HG03039 (cell line): ENCODE data around the gene SPATA19.
"Not testable (repeated sequence)": the region's sequence is repeated elsewhere in the genome, so short reads cannot be mapped to it uniquely, and the experiment has no call there.

Source experiments
- ATAC-seq: cut with Tn5 transposase; IDR thresholded peaks from one replicate; pipeline ENCODE4 v1.9.1; 2021; ENCODE audit warnings: mild to moderate bottlenecking, moderate library complexity; ENCODE audit not compliant: unreplicated experiment

The SPATA19 gene

DNA sequence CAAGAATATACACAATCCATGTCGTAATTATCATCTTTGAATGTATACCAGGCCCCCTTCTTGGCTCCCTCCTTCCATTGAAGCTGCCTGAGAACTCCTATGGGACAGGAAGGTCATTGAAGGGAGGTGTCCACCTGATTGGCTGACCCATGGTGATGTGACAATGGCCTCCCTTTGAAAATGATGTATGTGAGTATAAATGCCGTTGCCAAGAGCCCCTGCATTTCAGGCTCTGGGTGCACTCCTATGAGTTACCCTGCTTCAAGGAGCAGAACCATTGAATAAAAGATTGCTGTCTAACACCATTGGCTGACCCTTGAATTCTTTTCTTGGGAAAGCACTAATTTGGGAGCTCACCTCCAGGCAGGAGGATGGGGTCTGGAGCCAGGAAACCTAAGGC lies at the start of gene SPATA19:
SPATA19 (minus strand) TSS at position 101 of the 400 bp plus-strand sequence; CDS start at position 34, 67 bp downstream.
- ATAC-seq = no peak

DNA sequence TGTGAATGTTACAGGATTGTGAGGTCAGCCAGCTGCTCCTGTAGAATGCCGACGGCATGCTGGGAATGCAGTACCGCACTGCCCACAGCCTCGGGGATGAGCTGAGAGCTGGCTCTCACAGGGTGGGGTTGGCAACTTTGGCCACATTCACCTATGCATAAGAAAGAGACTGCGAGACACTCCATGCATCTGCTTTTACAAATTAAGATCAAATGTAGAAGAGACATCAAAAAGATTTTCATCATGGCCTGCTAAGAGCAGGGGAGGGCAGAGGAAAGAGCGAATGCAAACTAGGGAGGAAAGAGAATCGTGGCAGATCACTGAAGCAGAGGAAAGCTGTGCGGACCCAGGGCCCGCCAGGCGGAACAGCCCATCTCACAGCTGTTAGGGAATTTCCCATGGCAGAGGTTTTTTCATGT lies 49.8 kb upstream of the SPATA19 start:
- peak; percentile 46 for ATAC-seq

- no peak for ATAC-seq
Measured at GRCh38 chr11:133893381-133893780, 48.1 kb upstream of the SPATA19 start.

DNA sequence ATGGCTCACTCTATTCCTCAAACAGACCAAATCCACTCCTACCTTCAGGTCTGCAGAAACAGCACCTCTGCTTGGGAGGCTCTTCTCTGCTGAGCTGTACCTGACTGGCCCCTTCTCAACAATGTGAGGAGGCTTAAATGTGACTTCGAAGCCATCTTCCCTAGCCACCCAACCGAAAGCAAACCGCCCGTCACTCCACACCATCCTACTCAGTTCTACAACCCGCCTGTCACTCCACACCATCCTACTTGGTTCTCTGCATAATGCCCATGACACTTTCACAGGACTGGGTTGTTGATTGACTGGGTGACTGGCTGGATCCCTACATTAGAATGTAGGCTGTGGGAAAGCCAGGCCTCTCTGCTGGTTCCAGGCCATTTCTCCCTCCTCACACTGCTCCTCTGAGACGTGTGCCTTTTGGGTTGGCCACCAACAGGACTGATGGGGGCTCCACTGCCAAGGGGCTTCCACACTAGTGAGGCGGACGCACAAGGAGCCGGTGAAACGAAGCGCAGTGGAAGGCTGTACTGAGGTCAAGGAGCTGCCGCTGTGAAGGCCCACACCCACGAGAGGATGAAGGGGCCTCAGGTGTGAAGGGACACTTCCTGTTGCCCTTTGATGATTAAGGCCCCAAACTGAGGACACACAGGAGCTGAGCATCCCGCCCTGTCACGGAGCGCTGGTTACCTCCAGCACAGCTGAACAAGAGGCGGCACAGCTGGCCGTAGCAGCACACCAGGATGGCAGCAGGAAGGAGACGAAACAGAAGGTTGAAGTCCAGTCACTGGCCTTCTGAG lies 47.5 kb upstream of the SPATA19 start:
- no peak for ATAC-seq

- no peak for ATAC-seq
Measured at GRCh38 chr11:133892126-133892525, 46.8 kb upstream of the SPATA19 start.

- ATAC-seq = no peak
Measured at GRCh38 chr11:133889893-133890292, 44.6 kb upstream of the SPATA19 start.

DNA sequence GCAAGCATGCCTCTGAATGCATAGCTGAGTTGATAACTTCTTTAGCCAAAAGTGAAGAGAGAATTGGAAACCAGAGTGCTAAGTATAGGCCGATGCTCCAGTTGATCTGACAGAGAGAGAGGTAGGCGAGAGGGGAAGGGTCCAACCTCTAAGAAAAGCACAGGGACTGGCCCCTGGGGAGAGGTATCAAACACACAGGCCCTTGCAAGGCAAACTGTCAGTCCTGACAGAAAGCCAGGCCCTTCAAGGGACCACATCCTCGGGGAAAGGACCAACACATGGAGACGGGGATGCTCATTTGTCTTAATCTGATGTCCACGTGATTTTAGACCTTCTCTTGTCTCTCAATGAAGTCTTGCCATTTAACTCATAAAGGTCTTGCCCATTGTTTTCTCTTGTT lies 43.9 kb upstream of the SPATA19 start:
- ATAC-seq = no peak

GRCh38 chr11:133887692-133888332 lies 42.5 kb upstream of the SPATA19 start:
- no peak for ATAC-seq

DNA sequence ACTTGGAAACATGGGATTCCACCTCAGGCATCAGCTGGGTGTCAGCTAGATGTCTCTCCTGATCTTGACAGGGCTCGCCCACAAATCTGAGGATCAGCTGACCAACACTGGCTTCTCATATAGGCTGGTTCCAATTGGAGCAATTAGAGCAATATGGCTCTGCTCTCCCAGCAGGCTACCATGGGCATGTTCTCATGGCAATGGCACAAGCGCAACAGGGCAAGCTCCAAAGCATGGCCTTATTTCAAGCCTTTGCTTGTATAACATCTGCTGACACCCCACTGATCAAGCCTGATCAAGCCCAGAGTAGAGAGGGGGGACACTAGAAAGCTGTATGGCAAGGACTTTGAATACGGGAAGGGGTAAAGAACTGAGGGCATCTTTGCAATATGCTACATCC lies 40.7 kb upstream of the SPATA19 start:
- no peak for ATAC-seq

DNA sequence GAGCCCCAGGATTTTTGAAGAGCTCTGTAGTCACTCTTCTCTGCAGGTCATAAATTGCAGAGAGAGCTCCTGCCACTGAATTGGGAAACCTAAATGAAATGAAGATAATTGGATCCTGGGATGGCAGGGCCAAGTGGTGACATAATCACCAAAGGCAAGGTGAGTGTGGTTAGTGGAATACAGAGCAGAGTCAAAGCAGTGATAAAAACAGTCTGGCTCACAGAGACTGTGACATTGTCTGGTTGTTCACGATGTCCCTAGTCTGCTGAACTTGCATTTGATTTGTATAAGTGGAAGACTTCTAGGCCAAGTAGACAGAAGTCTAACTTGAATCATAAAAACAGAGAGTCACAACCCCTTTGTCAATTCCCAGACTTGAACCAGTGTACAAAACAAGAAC lies 26.8 kb upstream of the SPATA19 start:
- ATAC-seq = no peak

DNA sequence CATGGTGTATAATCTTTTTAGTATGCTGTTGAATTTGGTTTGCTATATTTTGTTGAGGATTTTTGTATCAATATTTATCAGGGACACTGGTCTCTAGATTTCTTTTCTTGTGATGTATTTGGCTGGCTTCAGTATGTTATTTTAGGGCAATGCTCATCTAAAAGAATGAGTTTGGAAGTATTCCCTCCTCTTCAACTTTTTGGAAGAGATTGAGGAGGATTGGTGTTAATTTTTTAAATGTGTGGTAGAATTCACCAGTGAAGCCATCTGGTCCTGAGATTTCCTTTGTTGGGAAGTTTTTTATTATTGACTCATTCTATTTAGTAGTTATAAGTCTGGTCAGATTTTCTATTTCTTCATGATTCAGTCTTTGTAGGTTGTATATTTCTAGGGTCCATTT lies 22.1 kb upstream of the SPATA19 start:
- ATAC-seq = no peak

GRCh38 chr11:133865466-133865865 lies 20.2 kb upstream of the SPATA19 start:
- ATAC-seq = no peak

GRCh38 chr11:133864756-133865155 lies 19.4 kb upstream of the SPATA19 start:
- ATAC-seq = no peak

DNA sequence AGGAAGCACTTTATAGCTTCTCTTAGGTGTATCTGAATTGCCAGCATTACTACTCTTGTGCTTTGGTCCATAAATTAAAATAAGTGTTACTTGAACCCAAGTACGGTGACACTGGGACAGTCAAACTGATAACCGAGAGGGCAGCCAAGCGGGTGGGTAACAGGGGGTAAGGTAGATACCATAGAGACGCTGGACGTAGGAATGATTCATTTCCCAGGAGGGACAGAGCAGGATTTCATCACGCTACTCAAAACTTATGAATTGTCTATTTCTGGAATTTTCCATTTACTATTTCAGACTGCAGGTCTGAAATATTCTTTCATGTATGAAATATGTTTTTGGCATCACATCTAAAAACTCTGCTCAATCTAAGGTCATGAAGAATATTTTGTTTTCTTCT lies 14.8 kb upstream of the SPATA19 start:
- ATAC-seq = no peak

- ATAC-seq = not testable (repeated sequence)
Measured at GRCh38 chr11:133854330-133854960, 9.1 kb upstream of the SPATA19 start.

DNA sequence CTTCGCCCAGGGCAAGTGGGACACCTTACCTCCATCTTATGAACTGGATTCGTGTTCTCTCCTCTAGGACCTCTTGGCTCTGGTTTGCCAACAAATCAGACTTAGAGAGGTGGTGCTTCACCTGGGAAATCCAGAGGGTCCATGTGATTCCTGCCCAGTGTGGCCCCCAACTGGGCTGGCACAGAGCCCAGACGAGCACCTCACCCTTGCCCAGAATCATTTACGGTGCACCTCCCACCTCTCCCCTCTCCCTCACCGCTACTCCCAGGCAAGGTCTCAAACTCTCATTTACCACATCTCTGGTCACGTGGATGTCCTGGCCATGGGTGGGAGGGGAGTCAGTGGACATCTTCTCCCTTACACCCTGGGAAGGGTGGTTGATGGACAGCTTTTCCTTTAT lies 1.1 kb downstream of the SPATA19 start:
- ATAC-seq = no peak

GRCh38 chr11:133843454-133843987 lies 1.8 kb downstream of the SPATA19 start:
- ATAC-seq = no peak

DNA sequence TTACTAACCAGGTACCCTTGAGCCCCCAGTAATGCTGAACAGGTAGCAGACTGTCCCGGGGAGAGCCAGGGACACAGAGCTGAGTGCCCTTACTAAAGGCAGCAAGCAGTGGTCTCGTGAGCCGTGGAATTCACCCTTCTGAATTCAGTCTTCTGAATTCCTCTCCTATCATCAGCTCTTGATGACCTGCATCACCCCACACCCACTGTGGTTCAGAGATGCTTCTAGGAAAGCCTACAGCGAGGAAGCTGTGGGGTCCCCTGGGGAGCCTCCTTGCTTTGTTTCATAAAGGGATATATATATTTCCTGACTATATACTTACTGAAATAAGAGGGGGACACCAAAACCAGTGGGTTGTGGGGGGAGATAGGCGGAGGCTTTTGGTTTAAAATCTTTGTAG lies 2.6 kb downstream of the SPATA19 start:
- ATAC-seq = no peak

DNA sequence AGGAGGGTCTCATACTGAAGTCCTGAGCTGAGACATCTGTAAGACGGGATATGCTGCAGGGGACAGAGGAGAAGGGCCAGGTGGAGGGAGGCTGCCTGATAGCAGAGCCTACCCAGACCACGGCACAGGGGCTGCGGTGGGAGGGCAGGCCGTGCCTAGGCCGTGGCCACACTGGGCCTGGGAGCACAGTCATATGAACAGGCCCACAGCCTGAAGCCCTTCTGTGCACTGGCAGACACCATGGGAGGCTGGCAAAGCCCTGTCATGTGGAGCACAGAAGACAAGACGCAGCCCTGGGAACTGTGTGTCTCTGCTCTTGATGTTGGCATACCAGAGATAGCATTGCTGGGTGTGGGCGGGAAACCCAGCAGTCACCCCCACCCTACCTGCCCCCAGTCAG lies 3.3 kb downstream of the SPATA19 start:
- ATAC-seq = no peak

GRCh38 chr11:133841279-133842043 lies 3.9 kb downstream of the SPATA19 start:
- ATAC-seq = no peak

GRCh38 chr11:133840479-133840941 lies 4.8 kb downstream of the SPATA19 start:
- no peak for ATAC-seq
